ENCODE measurements around the gene TXNRD1.

DNA sequence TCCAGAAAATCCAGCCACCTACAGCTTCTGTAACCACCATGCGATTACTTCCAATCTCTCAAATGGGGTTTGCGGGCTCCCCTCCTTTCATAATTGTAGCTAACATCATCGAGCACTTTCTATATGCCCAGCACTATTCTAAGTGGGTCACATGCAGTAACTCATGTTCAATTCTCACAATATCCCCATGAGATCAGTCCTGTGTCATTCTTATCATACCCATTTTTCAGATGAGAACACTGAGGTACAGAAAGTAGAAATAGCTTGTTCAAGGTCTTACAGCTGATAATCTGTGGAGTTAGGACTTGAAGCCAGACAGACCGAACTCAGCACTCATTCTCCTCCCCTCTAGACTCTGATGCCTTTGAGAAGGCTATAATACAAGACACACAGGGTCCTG lies 162.8 kb downstream of the TXNRD1 start:
- TF ChIP-seq, protein P1, sequence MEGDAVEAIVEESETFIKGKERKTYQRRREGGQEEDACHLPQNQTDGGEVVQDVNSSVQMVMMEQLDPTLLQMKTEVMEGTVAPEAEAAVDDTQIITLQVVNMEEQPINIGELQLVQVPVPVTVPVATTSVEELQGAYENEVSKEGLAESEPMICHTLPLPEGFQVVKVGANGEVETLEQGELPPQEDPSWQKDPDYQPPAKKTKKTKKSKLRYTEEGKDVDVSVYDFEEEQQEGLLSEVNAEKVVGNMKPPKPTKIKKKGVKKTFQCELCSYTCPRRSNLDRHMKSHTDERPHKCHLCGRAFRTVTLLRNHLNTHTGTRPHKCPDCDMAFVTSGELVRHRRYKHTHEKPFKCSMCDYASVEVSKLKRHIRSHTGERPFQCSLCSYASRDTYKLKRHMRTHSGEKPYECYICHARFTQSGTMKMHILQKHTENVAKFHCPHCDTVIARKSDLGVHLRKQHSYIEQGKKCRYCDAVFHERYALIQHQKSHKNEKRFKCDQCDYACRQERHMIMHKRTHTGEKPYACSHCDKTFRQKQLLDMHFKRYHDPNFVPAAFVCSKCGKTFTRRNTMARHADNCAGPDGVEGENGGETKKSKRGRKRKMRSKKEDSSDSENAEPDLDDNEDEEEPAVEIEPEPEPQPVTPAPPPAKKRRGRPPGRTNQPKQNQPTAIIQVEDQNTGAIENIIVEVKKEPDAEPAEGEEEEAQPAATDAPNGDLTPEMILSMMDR (IDR thresholded peaks at IDR 0.05): no peak
- TF ChIP-seq POLR2A (IDR thresholded peaks at IDR 0.05): no peak
